Measurements from ENCODE around the gene OPN1MW3. TPM values are rescaled to one million over a fixed set of nuclear protein-coding genes. Genes with fewer than 3 reads are reported as not detected.
"Not testable (repeated sequence)": the region's sequence is repeated elsewhere in the genome, so short reads cannot be mapped to it uniquely, and the experiment has no call there.

The OPN1MW3 gene
- polyA plus RNA-seq, 3 donors: not detected

DNA sequence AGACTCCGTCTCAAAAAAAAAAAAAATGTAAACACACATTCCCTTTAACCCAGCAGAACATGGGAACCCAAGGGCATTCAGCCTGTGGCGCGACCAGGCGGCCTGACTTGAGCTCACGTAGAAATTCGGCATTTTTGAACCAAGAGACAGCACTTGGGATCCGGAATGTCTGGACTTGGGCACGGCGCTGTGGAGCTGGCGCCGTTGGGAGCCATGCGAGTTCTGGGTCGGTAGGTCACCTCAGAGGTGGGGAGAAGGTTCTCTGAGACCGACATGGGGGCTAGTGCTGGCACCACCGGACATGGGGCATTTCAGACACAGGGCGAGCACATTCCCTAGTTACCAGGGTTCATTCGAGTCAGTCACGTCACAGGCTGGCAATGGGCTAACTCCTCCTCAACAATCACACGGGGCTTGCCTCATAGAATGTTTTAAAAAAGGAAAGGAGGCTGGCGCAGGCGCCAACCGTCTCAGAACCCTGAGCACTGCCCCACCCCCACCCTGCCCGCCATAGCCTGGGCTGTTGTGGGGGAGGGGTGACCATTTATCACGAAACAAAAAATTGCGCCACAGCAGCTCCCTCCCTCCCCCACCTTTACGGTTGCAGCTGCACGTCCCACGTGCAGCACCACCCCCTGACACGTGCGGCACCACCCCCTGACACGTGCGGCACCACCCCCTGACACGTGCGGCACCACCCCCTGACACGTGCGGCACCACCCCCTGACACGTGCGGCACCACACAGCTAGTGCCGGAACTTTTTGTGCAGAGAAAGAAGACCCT lies 37.6 kb downstream of the OPN1MW3 start, which contains the start of gene TEX28:
Gene TEX28, minus strand, starts transcription at position 334 of the 784 bp plus-strand sequence. CDS start 3,007 bp downstream, outside the sequence.
- DNase-seq (ENCODE audit: extremely low read depth in 1 of 11, low read depth in 9 of 11, low spot score in 4 of 11): no peak

DNA sequence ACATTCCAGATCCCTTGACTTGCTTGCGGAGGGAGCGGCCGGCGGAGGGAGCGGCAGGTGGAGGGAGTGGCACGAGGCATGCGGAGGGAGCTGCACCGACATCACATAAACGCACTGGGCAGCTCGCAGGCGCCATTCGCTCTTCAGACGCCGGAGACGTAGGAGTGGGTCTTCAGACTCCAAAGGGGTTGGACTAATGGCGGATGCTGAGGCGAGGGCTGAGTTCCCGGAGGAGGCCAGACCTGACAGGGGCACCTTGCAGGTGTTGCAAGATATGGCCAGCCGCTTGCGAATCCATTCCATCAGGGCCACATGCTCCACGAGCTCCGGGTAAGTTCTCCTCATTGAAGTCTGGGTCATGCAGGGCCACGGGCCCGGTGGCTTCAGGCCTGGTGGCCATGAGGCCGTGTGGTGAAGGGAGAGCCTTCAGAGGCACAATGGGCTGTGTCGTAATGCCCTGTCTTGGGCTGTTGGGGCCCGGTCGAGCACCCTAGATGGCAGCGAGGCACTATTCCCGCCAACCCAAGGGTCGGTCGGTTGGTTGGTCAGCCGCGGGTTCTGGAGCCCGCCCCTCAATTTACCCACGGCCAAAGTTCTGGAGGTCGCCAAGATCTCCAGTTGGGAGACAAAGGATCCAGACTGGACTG lies 38.4 kb downstream of the OPN1MW3 start, which contains the start of gene TKTL1:
Gene TKTL1, plus strand, starts transcription at position 132 of the 647 bp plus-strand sequence. Its CDS starts 65 bp downstream, at position 197.
- DNase-seq (ENCODE audit: extremely low read depth in 1 of 11, low read depth in 9 of 11, low spot score in 4 of 11): no peak

DNA sequence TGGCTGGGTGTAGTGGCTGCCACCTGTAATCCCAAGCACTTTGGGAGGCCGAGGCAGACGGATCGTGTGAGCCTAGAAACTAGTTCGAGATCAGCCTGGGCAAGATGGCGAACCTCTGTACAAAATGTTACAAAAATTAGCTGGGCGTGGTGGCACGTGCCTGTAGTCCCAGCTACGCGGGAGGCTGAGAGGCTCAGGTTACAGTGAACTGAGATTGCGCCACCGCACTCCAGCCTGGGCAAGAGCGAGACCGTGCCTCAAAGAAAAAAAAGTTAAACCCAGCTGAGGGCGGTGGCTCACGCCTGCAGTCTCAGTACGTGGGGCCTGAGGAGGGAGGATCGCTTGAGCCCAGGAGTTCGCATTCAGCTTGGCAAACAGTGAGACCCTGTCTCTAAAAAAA lies 39.3 kb downstream of the OPN1MW3 start:
- no peak for DNase-seq (ENCODE audit: extremely low read depth in 1 of 11, low read depth in 9 of 11, low spot score in 4 of 11)

DNA sequence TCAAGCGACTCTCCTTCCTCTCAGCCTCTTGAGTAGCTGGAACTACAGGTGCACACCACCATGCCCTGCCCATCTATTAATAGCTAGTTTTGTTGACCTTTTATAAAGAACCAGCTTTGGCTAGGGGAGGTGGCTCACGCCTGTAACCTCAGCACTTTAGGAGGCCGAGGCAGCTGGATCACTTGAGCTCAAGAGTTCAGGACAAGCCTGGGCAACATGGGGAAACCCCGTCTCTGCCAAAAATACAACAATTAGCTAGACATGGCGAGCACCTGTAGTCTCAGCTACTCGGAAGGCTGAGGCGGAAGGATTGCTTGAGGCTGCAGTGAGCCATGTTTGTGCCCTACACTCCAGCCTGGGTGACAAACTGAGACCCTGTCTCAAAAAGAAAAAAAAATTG lies 40.9 kb downstream of the OPN1MW3 start:
- no peak for DNase-seq (ENCODE audit: extremely low read depth in 1 of 11, low read depth in 9 of 11, low spot score in 4 of 11)

DNA sequence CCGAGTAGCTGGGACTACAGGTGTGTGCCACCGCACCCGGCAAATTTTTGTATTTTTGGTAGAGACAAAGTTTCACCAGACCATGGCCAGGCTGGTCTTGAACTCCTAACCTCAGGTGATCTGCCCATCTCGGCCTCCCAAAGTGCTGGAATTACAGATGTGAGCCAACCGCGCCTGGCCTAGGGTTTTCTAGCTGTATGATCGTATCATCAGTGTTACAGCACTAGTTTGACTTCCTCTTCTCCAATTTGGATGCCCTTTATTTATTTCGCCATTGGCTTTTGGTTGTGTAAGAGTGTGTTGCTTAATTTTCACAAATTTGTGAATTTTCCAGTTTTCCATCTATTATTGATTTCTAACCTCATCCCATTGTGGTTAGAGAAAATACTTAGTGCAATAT lies 43.4 kb downstream of the OPN1MW3 start:
- no peak for DNase-seq (ENCODE audit: extremely low read depth in 1 of 11, low read depth in 9 of 11, low spot score in 4 of 11)

DNA sequence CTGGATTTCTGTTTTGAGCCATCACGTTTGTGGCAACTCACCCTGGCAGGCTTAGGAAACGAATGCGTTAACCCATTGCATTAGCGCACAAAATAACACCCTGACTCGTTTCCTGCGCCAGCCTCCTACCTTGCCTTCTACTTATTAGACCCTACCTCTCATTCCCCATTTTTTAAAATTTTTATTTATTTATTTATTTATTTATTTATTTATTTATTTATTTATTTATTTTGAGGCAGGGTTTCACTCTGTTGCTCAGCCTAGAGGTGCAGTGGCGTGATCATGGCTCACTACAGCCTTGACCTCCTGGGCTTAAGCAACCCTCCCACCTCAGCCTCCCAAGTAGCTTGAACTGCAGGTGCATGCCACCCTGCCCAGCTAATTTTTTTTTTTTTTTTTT lies 45.6 kb downstream of the OPN1MW3 start:
- DNase-seq (ENCODE audit: extremely low read depth in 1 of 11, low read depth in 9 of 11, low spot score in 4 of 11): not testable (repeated sequence)

DNA sequence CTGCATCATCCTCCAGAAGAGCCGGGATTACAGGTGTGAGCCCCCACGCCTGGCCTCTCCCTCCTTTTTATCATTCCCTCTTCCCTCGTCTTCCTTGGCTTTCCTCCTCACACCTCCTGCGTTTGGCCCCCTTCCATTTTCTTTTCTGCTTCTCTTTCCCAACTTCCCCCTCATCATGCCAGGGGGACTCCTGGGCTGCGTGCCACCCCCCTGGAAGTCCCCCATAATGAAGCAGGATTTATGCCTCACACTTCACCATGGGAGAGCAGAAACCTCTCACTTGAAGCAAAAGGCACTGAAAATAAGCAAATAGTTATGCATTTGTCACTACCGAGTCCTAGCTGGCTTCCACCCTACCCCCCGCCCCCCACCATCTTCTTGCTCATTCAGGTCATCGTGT lies 46.1 kb downstream of the OPN1MW3 start:
- no peak for DNase-seq (ENCODE audit: extremely low read depth in 1 of 11, low read depth in 9 of 11, low spot score in 4 of 11)

DNA sequence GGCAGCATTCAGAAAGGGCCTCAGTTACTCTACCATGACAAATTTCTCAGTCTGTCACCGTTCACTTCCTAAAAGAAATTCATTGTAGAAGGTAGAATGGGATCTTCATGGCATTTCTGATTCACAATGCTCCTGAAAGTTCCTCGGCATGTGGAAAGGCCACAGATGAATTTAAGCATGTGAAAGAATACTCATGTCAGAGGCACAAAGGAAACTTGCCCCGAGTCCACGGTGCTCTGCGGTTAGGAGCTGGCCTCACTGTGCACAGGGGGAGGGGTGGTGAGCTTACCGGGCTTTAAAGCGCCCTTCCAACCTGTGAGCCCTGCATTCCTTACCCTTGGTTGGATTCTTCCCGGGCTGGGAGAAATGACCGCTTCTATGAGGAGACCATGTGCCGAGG lies 47.5 kb downstream of the OPN1MW3 start:
- DNase-seq (ENCODE audit: extremely low read depth in 1 of 11, low read depth in 9 of 11, low spot score in 4 of 11): no peak

DNA sequence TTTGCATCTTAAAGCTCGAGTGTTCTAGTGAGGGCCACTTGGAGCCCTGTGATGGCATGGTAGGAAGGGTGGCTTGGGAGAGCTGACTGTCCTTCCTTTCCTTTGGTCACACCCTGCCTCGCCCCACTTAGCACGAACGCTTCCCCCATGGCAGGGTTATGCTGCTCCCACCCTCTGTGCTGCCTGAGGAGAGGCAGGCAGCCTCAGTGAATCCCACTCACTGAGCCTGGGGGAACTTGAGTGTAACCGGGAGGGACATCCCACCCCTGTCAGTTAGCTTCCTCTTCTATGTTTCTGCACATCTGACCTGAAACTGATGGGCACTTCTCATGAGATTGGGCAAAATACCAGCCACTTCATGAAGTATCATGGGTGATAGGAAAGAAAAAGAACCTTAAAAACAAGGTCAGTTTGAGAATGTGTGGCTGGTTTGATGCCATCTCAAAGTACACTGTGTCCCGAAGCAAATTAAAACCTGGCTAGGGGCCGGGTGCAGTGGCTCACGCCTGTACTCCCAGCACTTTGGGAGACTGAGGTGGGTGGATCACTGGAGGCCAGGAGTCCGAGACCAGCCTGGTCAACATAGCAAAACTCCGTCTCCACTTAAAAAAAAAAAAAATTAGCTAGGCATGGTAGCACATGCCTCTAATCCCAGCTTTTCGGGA lies 48.3 kb downstream of the OPN1MW3 start:
- DNase-seq (ENCODE audit: extremely low read depth in 1 of 11, low read depth in 9 of 11, low spot score in 4 of 11): no peak

DNA sequence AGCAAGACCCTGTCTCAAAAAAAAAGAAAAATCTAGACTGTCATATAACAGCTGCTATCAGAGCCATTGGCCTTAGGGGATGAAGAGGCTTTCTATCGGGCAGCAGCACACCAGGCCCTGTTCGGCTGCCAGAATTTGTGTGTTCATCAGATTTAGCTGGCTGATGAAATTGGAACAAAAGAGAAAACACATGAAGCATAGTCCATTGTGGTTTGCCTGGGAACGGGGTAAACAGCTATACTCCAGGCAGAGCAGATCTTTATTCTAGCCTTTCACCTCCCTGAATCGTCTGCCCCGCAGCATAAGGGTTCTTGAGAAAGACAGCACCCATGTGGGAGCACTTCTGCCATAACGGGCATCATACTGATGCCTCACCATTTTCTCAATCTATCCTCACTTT lies 49.8 kb downstream of the OPN1MW3 start:
- DNase-seq (ENCODE audit: extremely low read depth in 1 of 11, low read depth in 9 of 11, low spot score in 4 of 11): no peak

DNA sequence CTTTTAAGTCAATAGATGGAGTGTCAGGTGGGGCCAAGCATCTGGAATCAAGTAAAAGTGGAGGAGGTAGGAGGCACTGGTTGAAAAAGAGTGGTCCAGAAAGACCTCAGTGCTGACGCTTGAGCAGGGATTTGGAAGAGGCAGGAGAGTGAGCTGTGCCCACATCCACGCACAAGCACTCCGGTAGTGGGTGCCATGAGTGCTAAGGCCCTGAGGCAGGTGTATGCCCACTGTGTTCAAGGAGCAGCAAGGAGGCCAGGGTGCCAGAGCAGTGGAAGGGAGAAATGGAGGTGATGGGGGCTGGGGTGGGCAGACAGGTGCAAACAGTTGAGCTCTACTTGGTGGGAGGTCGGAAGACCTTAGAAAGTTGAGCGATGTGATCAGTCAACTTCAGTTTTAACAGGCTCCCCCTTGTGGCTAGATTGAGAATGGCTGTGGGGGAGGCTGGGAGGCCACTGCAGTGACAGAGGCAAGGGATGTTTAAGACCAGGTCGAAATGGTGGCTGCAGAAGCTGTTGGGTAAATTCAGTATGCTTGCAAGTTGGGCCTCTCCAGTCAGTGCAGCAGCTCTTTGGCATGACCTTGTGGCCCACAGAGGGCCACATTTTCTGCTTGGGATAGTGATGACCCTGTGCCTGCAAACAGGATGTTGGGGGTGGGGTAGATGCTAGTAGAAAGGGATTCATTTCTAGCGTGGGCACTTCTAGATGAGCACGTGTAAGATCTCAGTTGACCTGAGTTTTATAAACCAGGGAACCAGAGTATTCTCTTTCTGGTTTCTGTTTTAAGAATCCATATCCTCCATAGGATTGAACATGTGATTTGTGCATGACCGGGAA lies 50.9 kb downstream of the OPN1MW3 start:
- DNase-seq (ENCODE audit: extremely low read depth in 1 of 11, low read depth in 9 of 11, low spot score in 4 of 11): no peak

DNA sequence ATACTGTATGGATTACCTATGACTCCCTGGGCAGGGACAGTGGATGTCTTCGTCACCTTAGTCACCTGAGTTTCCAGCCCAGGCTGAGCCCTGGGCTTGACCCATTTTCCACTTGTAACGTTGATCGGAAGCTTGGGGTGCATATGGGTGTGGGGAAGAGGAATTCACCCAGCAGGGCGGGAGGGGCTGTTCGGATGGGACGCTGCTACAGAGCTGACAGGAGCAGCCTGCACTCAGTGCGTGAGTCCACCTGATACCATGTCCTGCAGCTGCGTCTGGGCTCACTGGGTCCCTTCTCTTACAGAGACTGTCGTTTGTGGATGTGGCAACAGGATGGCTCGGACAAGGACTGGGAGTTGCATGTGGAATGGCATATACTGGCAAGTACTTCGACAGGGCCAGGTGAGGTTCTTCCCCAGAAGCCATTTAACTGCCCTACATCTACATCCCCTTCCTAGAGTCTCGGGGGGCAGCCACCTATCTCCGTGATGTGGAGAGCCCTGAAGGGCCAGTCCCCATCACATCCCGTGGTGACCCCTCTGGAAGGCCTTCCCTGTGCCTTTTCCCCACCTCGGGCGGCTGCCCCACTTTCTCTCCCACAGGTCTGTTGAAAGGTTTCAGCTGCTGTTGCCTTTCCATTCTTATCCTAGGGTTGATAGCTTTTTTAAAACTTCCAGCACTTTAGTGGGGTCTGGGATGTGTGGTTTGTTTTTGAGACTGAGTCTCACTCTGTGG lies 51.8 kb downstream of the OPN1MW3 start:
- no peak for DNase-seq (ENCODE audit: extremely low read depth in 1 of 11, low read depth in 9 of 11, low spot score in 4 of 11)

DNA sequence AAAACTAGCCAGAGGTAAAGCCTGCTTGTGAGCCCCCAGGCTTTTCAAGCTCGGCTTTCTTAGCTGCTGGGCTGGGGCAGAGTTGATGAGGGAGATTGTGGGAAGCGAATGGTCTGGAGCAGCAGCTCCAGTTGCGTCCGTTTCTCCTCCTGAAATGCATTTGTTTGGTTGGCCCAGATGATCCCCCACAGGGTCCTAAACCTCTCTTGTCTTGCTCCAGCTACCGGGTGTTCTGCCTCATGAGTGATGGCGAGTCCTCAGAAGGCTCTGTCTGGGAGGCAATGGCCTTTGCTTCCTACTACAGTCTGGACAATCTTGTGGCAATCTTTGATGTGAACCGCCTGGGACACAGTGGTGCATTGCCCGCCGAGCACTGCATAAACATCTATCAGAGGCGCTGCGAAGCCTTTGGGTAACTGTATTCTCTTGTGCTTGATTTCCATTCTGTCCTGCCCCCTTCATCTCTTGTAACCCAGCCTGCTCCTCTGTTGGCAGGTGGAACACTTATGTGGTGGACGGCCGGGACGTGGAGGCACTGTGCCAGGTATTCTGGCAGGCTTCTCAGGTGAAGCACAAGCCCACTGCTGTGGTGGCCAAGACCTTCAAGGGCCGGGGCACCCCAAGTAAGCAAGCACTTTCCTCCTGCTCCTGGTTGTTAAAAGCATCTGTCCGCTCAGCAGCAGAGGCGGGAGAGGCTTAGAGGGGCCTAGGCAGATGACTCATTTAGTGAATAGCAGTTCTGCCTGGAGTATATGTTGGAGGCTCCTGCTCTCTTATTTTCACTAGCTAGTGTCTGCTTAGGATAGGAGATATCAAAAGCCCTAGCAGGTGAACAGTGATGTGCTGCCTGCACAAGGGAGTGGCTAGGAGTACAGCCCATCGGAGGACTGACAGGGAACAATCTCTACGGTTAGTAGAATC lies 53.5 kb downstream of the OPN1MW3 start:
- no peak for DNase-seq (ENCODE audit: extremely low read depth in 1 of 11, low read depth in 9 of 11, low spot score in 4 of 11)

DNA sequence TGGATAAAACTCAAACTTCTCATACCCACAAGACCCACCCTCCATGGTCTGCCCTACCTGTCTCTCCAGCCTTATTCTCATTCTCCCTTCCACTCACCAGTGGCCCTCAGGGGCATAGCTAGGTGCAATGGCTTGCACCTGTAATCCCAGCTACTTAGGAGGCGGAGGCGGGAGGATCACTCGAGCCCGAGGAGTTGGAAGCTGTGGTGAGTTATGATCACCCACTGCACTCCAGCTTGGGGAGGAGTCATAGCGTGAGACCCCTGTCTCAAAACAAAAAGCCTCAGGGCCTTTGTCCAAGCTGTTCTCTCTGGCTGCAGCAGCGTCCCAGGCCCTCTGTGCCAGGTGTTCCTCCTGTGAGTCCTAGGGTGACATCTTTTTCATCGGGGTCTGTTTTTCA lies 54.7 kb downstream of the OPN1MW3 start:
- DNase-seq (ENCODE audit: extremely low read depth in 1 of 11, low read depth in 9 of 11, low spot score in 4 of 11): no peak

DNA sequence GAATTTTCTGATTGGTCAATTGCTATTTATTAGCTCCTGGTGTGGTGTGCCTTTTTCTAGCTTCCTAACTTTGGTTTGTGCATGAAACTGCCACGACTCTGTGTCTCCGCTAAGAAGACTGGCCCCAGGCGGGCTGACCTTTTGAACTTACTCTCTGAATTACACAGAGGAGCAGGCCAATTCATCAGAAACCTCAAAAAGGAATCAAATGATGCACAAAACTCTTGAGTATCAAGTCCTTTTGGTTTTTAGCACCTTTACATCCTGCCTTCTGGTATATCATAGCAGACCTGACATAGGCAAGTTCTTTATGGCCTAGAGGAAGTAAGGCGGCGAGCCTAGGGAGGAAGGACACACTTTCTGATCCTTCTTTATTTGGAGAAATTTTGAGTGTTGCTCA lies 55.8 kb downstream of the OPN1MW3 start:
- DNase-seq (ENCODE audit: extremely low read depth in 1 of 11, low read depth in 9 of 11, low spot score in 4 of 11): no peak

DNA sequence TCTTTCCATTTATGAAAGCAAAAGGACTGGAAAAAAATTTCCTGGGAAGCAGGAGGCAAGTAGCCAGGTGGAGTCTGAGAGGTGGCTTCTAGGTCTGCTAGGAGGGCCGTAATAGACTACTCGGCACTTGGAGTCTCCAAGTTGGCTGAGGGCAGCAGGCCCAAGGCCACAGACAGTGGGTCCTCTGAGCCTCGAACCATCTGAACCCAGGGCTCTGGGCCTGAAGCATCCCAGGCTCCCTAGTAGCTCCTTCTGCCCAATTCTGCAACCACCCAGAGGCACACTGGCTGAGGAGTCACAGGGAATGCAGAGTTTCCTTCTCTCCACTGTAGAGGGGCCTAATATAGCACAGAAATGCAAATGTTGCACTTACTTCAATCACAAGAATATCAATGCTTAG lies 58.0 kb downstream of the OPN1MW3 start:
- DNase-seq (ENCODE audit: extremely low read depth in 1 of 11, low read depth in 9 of 11, low spot score in 4 of 11): no peak

DNA sequence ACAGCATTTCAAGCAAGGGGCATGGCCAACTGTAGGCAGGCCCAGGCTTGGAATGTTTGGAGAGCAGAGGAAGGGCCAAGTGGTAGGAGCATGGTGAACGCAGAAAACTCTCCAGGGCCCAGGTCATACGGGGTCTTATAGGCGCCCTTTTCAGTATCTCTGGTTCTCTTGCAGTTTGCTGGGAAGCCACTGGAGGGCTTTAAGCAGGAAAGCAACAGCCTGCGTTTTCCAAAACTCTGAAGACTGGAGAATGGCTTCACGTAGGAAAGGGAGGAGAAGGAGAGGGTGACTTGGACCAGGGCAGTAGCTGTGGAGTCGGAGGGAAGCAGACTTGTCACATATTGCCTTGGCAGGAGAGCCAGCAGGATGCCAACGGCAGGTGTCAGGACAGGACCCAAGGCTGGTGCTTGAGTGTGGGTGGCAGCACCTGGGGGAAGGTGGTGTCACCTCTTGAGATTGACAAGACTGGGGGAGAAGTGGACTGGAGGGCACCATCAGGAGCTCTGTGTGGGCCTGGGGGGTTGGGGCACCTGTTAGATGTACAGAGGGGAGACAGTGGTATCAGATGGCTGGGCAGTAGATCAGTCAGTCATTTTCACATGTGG lies 60.1 kb downstream of the OPN1MW3 start:
- DNase-seq (ENCODE audit: extremely low read depth in 1 of 11, low read depth in 9 of 11, low spot score in 4 of 11): no peak
